NT2/D1 (cell line): Measurements from ENCODE around the gene COLEC11.

Experiments used
- SUZ12 ChIP-seq: IDR thresholded peaks from 2 replicates; pipeline ENCODE4 v1.6.1; 2011; ENCODE audit not compliant: insufficient read length, insufficient read depth; ENCODE audit errors: extremely low read depth
- YY1 ChIP-seq: IDR thresholded peaks from 2 replicates; pipeline ENCODE4 v1.6.1; 2011; ENCODE audit not compliant: insufficient read length, insufficient read depth
- ZNF274 ChIP-seq: IDR thresholded peaks from 2 replicates; pipeline ENCODE4 v1.6.1; 2011; ENCODE audit warnings: mild to moderate bottlenecking, low read depth, low read length

- TF ChIP-seq ZNF274, result no peak
- no peak for TF ChIP-seq YY1
- TF ChIP-seq SUZ12, result no peak
Observed at GRCh38 chr2:3612639-3613523, 18.0 kb downstream of the COLEC11 start.
